LNCaP clone FGC (cell line): Measurements from ENCODE around the gene USP6NL.

Experiments
- DNase-seq: peaks from one replicate; pipeline ENCODE4 v3.0.0-alpha.2; 2011; ENCODE audit warnings: low read depth
- H3K4me3 ChIP-seq: 2 replicates; pipeline ENCODE4 v1.5.1; 2011; ENCODE audit warnings: mild to moderate bottlenecking, low read depth, low read length, control low read depth
- TF ChIP-seq, protein P1 (sequence below): IDR thresholded peaks from 2 replicates; pipeline ENCODE4 v1.5.1; 2012; ENCODE audit warnings: mild to moderate bottlenecking; ENCODE audit not compliant: control insufficient read depth, insufficient read depth; ENCODE audit errors: extremely low read depth

The USP6NL gene

GRCh38 chr10:11404901-11405300 lies 206.5 kb downstream of the USP6NL start:
- TF ChIP-seq, protein P1, sequence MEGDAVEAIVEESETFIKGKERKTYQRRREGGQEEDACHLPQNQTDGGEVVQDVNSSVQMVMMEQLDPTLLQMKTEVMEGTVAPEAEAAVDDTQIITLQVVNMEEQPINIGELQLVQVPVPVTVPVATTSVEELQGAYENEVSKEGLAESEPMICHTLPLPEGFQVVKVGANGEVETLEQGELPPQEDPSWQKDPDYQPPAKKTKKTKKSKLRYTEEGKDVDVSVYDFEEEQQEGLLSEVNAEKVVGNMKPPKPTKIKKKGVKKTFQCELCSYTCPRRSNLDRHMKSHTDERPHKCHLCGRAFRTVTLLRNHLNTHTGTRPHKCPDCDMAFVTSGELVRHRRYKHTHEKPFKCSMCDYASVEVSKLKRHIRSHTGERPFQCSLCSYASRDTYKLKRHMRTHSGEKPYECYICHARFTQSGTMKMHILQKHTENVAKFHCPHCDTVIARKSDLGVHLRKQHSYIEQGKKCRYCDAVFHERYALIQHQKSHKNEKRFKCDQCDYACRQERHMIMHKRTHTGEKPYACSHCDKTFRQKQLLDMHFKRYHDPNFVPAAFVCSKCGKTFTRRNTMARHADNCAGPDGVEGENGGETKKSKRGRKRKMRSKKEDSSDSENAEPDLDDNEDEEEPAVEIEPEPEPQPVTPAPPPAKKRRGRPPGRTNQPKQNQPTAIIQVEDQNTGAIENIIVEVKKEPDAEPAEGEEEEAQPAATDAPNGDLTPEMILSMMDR = no peak
- DNase-seq = no peak
- H3K4me3 ChIP-seq = no peak overlapping the region
